Measurements from ENCODE around the gene FTCD.

DNA sequence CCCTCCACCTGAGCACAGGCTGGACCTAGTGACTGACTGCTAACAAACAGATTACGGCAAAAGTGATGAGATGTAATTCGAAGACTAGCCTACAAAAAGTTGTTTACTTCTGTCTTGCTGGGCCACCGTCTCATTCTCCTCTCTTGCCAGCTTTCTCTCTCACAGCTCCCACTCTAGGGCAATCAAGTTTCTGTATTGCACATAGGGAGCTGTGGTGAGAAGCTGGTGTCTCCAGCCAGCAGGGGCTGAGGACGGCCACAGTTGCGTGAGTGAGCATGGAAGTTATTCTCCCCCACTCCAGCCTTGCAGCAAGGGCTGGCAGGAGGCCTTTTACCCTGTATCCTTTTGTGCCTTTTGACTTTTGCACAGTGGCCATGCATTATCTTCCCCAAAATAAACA lies 66.1 kb downstream of the FTCD start:
- TF ChIP-seq, protein P1, sequence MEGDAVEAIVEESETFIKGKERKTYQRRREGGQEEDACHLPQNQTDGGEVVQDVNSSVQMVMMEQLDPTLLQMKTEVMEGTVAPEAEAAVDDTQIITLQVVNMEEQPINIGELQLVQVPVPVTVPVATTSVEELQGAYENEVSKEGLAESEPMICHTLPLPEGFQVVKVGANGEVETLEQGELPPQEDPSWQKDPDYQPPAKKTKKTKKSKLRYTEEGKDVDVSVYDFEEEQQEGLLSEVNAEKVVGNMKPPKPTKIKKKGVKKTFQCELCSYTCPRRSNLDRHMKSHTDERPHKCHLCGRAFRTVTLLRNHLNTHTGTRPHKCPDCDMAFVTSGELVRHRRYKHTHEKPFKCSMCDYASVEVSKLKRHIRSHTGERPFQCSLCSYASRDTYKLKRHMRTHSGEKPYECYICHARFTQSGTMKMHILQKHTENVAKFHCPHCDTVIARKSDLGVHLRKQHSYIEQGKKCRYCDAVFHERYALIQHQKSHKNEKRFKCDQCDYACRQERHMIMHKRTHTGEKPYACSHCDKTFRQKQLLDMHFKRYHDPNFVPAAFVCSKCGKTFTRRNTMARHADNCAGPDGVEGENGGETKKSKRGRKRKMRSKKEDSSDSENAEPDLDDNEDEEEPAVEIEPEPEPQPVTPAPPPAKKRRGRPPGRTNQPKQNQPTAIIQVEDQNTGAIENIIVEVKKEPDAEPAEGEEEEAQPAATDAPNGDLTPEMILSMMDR (conservative IDR thresholded peaks at IDR 0.05 in 1 of 2, IDR thresholded peaks at IDR 0.05 in 1 of 2; ENCODE audit: extremely low read depth in 1 of 2, insufficient read depth in 1 of 2, low read depth in 1 of 2, low read length in 2 of 2), result no peak
- no peak for TF ChIP-seq EZH2 (IDR thresholded peaks at IDR 0.05; ENCODE audit: borderline replicate concordance, low read length)

All from mammary epithelial cell (primary cell).